Body of pancreas (tissue), 4 donors: ENCODE measurements around the gene CNGB1. TPM values are rescaled to one million over a fixed set of nuclear protein-coding genes. Genes with fewer than 3 reads are reported as not detected.

Experiments
- ATAC-seq: fragments of 150-250 bp; one replicate; pipeline ENCODE4 v1.9.1; 2016
- DNase-seq, 4 donors: peaks; one replicate each; pipeline ENCODE4 v3.0.0-alpha.2; 2019
- H3K27ac ChIP-seq, 4 donors: fragments of 200-600 bp; sonication (generic); 1 replicate in 3 of 4; 2 replicates in 1 of 4; pipeline versions ENCODE4 v1.5.1 to v1.6.1; 2016 to 2019; ENCODE audit warnings: mild to moderate bottlenecking in 1 of 4, mixed read lengths in 1 of 4, moderate library complexity in 1 of 4
- H3K27me3 ChIP-seq, 2 donors: fragments of 200-600 bp; sonication (generic); one replicate each; pipeline ENCODE4 v1.6.0; 2016; ENCODE audit warnings: mild to moderate bottlenecking in 1 of 2
- H3K36me3 ChIP-seq, 2 donors: fragments of 200-600 bp; sonication (generic); replicated peaks in 1 of 2; 2 replicates each; pipeline ENCODE4 v1.5.1; 2016; ENCODE audit warnings: low read depth in 2 of 2; ENCODE audit not compliant: insufficient read depth in 1 of 2
- H3K4me1 ChIP-seq: fragments of 200-600 bp; sonication (generic); one replicate; pipeline ENCODE4 v1.6.0; 2016
- H3K4me3 ChIP-seq, 2 donors: fragments of 200-600 bp; sonication (generic); 1 replicate in 1 of 2; 2 replicates in 1 of 2; pipeline ENCODE4 v1.5.1; 2016 to 2019
- H3K9me3 ChIP-seq, 3 donors: fragments of 200-600 bp; sonication (generic); 1 replicate in 2 of 3; 2 replicates in 1 of 3; pipeline ENCODE4 v1.5.1; 2016
- CTCF ChIP-seq, 7 experiments: fragments of 450-650 bp in 4 of 7; fragments of 200-600 bp in 3 of 7; sonication (generic) in 3 of 7; IDR thresholded peaks; one replicate each; pipeline ENCODE4 v1.5.1; 2016 to 2019; ENCODE audit warnings: antibody characterized with exemption in 7 of 7
- POLR2A ChIP-seq, 3 donors: fragments of 450-650 bp; IDR thresholded peaks; one replicate each; pipeline ENCODE4 v1.6.1; 2016; ENCODE audit warnings: antibody characterized with exemption in 3 of 3, mild to moderate bottlenecking in 2 of 3
- WGBS, 2 donors: methylation state at CpG; one replicate each; pipeline ENCODE4 v1.1.5; 2017; 5-methylcytosine and 5-hydroxymethylcytosine counted together
- intact Hi-C: fragments of 100-400 bp; cut with DNase I; formaldehyde crosslinking; loops from one replicate; pipeline ENCODE4 v1.15.1; 2023
- total RNA-seq, 2 donors: library from RNA; depleted of rRNA; stranded (reverse); fragments of >200 nt; gene quantifications; one replicate each; pipeline ENCODE4 v1.1.0, GENCODE V29; 2016

The CNGB1 gene
- total RNA-seq, 2 donors from 2014 or later, result not detected

GRCh38 chr16:58013201-58013956, 42.5 kb upstream of the CNGB1 start:
- intact Hi-C loops, result loop anchor here (10.0 kb wide), 1 partner anchor 439 kb away; no protein-coding TSS in a partner anchor
- Histone ChIP-seq H3K27ac (no peak overlapping the region), H3K4me3 (no peak overlapping the region), H3K36me3 (peaks cover 0 to 7% of the 10 kb centered on the region in 2 donors), H3K27me3 (no peaks in the 10 kb centered on the region), H3K4me1 (peaks cover 8% of the 10 kb centered on the region), H3K9me3 (no peaks in the 10 kb centered on the region)
- TF ChIP-seq CTCF (IDR thresholded peaks at IDR 0.05) (no peak), POLR2A (IDR thresholded peaks at IDR 0.05) (no peak)
- DNase-seq (no peak), ATAC-seq (no peak)
- WGBS, 2 donors, result 88 to 89% methylated on average over 8 to 9 of the region's 9 CpGs

- Histone ChIP-seq H3K27me3 (no peaks in the 10 kb centered on the region), H3K36me3 (peaks cover 0 to 7% of the 10 kb centered on the region in 2 donors), H3K4me3 (no peak overlapping the region), H3K27ac (no peak overlapping the region), H3K9me3 (no peaks in the 10 kb centered on the region), H3K4me1 (peaks cover 8% of the 10 kb centered on the region)
- TF ChIP-seq POLR2A (IDR thresholded peaks at IDR 0.05) (no peak), CTCF (IDR thresholded peaks at IDR 0.05) (no peak)
- 79 to 86% methylated on average over 9 of the region's 9 CpGs for WGBS, 2 donors
- intact Hi-C loops, result loop anchor here (10.0 kb wide), 1 partner anchor 438 kb away; no protein-coding TSS in a partner anchor
- DNase-seq (no peak), ATAC-seq (no peak)
Measured at GRCh38 chr16:58012481-58012880, 41.6 kb upstream of the CNGB1 start.

GRCh38 chr16:58011652-58012051, 40.7 kb upstream of the CNGB1 start:
- Histone ChIP-seq H3K27me3 (no peaks in the 10 kb centered on the region), H3K4me1 (peaks cover 2% of the 10 kb centered on the region), H3K36me3 (peaks cover 0 to 7% of the 10 kb centered on the region in 2 donors), H3K4me3 (no peak overlapping the region), H3K9me3 (no peaks in the 10 kb centered on the region), H3K27ac (no peak overlapping the region)
- no peak for ATAC-seq
- TF ChIP-seq CTCF (IDR thresholded peaks at IDR 0.05), result no peak
- TF ChIP-seq POLR2A (IDR thresholded peaks at IDR 0.05), result no peak
- no peak for DNase-seq
- intact Hi-C loops, result loop anchor here (10.0 kb wide), 1 partner anchor 437 kb away; no protein-coding TSS in a partner anchor
- 70 to 75% methylated on average over 3 of the region's 3 CpGs for WGBS, 2 donors

- intact Hi-C loops, result loop anchor here (10.0 kb wide), 1 partner anchor 436 kb away; no protein-coding TSS in a partner anchor
- Histone ChIP-seq H3K27me3 (no peaks in the 10 kb centered on the region), H3K27ac (no peak overlapping the region), H3K4me3 (no peak overlapping the region), H3K9me3 (no peaks in the 10 kb centered on the region), H3K36me3 (peaks cover 0 to 7% of the 10 kb centered on the region in 2 donors), H3K4me1 (no peaks in the 10 kb centered on the region)
- ATAC-seq, result no peak
- WGBS, 2 donors, result 60 to 72% methylated on average over 3 of the region's 3 CpGs
- no peak for DNase-seq
- TF ChIP-seq CTCF (IDR thresholded peaks at IDR 0.05), result no peak
- TF ChIP-seq POLR2A (IDR thresholded peaks at IDR 0.05), result no peak
Measured at GRCh38 chr16:58010886-58011285, 40.0 kb upstream of the CNGB1 start.
